Memory B cell (primary cell): ENCODE results near the gene DPP7.

ENCODE experiments used
- ATAC-seq: fragments of 150-1000 bp; cut with Tn5 transposase; 2 replicates; pipeline ENCODE4 v1.10.0; 2021; ENCODE audit warnings: low read depth, mild to moderate bottlenecking, moderate library complexity
- DNase-seq, 2 donors: peaks; one replicate each; pipeline ENCODE4 v3.0.0; 2022; ENCODE audit warnings: low spot score in 2 of 2
- H3K27ac Mint-ChIP-seq: one replicate; pipeline ENCODE4 v1.8.0; 2022; ENCODE audit warnings: mild to moderate bottlenecking, moderate library complexity, mixed read lengths
- H3K27me3 Mint-ChIP-seq: one replicate; pipeline ENCODE4 v1.8.0; 2022; ENCODE audit warnings: mixed read lengths
- H3K36me3 Mint-ChIP-seq: one replicate; pipeline ENCODE4 v1.8.0; 2022; ENCODE audit warnings: mild to moderate bottlenecking, mixed read lengths
- H3K4me1 Mint-ChIP-seq: one replicate; pipeline ENCODE4 v1.8.0; 2022; ENCODE audit warnings: mixed read lengths
- H3K4me3 Mint-ChIP-seq: one replicate; pipeline ENCODE4 v1.8.0; 2022; ENCODE audit warnings: mild to moderate bottlenecking, moderate library complexity, mixed read lengths
- H3K9me3 Mint-ChIP-seq: one replicate; pipeline ENCODE4 v1.8.0; 2022; ENCODE audit warnings: mixed read lengths

The DPP7 gene

DNA sequence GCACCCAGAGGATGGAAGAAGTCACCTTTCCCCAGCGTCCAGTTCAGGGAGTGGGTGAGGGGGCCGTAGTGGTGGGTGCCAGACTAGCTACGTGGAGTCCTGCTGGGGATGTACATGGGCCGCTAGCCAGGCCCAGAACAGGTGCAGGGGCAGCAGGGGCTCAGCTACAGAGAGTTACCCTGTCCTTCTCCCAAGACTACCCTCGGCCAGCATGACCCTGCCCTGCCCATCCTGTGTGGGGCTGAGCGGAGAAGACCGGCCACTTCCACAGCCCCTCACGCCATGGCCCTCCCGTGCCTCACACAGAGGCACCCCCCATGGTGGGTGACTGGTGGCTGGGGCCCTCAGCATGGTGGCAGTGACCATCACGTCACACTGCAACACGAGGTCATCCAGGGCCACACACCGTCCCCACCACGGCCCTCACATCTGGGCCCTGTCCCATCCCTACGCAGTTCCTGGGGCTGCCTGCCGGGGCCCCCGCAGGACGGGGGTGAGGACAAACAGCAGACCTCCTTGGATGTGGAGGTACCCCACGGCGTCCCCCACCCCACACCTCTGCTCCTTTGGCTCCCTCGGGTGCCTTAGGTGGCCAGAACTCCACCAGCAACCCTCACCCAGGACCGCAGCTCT lies 977 bp upstream of the DPP7 start:
- peak overlapping the region; percentile 44 for H3K4me3 Mint-ChIP-seq
- ATAC-seq, result no peak
- peaks cover 16% of the 10 kb centered on the region for H3K4me1 Mint-ChIP-seq
- peaks cover 3% of the 10 kb centered on the region for H3K36me3 Mint-ChIP-seq
- no peaks in the 10 kb centered on the region for H3K27me3 Mint-ChIP-seq
- no peak overlapping the region for H3K27ac Mint-ChIP-seq
- DNase-seq, result no peak
- no peaks in the 10 kb centered on the region for H3K9me3 Mint-ChIP-seq

DNA sequence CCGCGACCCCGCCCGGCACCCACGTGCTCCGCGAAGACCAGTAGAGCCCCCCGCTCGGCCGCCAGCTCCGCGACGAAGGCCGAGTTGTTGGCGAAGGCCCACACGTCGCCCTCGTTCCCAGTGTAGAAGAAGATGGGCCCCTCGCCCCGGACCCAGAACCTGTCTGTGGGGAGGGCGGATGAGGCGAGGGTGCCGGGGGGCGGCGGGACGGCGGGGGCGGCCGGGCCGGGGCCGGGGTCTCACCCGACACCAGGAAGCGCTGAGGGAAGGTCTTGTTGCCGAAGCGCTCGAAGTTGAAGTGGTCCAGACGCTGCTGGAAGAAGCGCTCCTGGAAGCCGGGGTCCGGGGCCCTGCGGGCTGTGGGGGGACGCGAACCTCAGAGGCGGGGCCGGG lies 317 bp downstream of the DPP7 start:
- no peaks in the 10 kb centered on the region for H3K9me3 Mint-ChIP-seq
- ATAC-seq, result peak; percentile 16
- H3K27me3 Mint-ChIP-seq, result no peaks in the 10 kb centered on the region
- H3K4me1 Mint-ChIP-seq, result peaks cover 13% of the 10 kb centered on the region
- no peak for DNase-seq
- peaks cover 3% of the 10 kb centered on the region for H3K36me3 Mint-ChIP-seq
- no peak overlapping the region for H3K27ac Mint-ChIP-seq
- H3K4me3 Mint-ChIP-seq, result peak overlapping the region; percentile 77

DNA sequence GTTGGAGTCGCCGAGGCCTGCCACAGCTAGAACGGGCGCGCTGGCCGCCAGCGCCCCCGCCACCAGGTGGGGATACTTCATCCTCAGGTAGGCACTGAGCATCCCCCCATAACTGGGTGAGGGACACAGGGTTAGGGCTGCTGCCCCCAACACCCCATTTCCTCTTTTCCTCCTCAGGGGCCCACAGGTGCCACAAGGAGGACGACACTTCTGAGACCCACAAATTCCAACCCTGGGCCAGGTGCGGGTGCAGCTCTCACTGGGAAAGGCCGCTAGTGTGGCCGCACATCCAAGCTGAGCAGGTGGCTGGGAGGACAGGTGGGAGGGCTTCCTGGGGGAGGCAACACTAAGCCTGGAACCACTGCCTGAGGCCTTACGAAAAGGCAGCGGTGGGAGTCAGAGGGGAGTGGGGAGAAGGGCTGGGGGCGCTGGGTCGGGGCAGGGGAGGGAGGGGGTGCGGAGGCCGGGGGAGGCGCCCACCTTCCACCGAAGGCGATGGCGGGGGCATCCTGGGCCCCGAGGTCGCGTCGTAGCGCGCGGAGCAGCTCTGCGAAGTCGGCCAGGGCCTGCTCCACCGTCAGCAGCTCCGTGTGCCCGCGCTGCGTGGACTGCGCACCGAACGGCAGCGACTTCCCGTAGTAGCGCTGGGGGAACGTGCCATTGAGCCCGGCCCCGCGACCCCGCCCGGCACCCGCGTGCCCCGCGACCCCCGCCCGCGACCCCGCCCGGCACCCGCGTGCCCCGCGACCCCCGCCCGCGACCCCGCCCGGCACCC lies 961 bp downstream of the DPP7 start:
- H3K36me3 Mint-ChIP-seq, result peaks cover 3% of the 10 kb centered on the region
- ATAC-seq (peak; percentile 44), DNase-seq (no peak)
- H3K4me3 Mint-ChIP-seq, result peak overlapping the region; percentile 82
- H3K27ac Mint-ChIP-seq, result no peak overlapping the region
- peaks cover 6% of the 10 kb centered on the region for H3K4me1 Mint-ChIP-seq
- no peaks in the 10 kb centered on the region for H3K9me3 Mint-ChIP-seq
- H3K27me3 Mint-ChIP-seq, result no peaks in the 10 kb centered on the region

DNA sequence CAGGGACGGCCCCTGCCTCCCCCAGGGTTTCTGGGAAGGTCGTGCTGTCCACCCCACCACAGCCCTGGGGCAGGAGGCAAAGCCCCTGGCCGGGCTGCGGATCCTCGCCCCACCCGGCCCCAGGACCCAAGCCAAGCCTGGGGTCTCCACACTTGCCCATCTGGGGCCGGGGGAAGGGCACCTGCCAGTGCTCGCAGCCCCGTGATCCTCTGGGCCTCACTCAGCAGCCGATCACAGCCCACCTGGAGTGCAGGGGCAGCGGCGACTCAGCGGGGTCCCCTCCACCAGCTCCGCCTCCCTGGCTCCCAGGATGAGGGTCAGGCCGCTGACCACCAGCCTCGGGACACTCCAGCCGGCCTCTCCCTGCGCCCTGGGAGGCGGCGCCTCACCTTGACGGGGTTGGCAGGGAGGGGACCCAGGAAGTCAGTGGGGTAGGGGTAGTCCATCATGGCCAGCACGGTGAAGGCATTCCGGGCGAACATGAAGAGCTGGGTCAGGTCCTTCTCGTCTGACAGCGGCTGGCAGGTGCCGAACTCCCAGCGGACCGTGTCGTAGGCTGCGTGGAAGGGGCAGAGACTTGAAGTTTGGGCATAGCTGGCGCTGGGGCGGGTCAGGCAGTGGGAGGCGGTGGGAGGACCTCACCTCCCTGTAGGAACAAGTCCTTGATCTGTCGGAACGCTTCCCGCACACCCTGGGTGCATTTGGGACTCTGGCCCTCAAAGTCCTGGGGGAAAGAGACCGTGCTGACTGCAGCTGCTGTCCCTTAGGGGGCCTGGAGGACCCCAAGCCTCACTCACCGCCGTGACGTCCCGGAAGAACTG lies 1.8 kb downstream of the DPP7 start:
- Mint-ChIP-seq H3K27me3 (no peaks in the 10 kb centered on the region), H3K27ac (no peak overlapping the region), H3K4me3 (peak overlapping the region; percentile 82), H3K9me3 (no peaks in the 10 kb centered on the region), H3K4me1 (peaks cover 6% of the 10 kb centered on the region), H3K36me3 (peaks cover 3% of the 10 kb centered on the region)
- DNase-seq (no peak), ATAC-seq (no peak)

DNA sequence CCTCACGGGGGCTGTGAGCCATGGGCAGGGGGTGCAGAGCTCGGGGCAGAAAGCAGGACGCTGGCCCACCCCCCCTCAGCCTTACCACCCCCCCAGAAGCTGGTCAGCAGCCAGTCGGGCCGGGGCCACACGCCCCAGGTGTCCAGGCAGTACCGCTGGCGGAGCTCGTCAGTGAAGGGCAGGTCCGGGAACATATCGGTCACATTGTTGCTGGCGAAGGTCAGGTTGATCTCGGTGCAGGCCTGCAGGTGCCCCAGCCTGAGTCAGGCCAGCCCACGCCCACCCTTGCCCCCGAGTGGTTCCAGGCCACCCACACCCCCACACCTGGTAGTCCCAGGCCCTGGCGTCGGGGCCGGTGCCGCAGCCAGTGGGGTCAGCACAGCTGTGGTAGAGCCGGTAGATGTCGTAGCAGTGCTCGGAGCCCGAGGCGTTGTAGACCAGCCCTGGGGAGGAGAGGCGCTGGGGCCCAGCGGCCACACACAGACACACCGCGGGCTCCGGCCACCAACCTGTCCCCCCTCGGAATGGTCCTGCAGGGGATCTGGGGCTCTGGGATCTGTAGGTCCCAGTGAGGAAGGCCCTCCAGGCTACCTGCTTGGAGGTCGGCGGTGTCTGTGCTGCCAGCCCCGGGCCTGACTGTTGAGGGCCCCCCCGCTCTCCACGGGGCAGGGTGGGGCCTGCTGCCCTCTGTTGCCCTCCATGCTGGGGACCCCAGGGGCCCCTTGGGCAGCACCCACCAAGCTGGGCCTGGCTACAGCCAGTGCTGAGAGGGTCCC lies 2.6 kb downstream of the DPP7 start:
- H3K4me3 Mint-ChIP-seq, result no peak overlapping the region
- peaks cover 3% of the 10 kb centered on the region for H3K36me3 Mint-ChIP-seq
- H3K27ac Mint-ChIP-seq, result no peak overlapping the region

DNA sequence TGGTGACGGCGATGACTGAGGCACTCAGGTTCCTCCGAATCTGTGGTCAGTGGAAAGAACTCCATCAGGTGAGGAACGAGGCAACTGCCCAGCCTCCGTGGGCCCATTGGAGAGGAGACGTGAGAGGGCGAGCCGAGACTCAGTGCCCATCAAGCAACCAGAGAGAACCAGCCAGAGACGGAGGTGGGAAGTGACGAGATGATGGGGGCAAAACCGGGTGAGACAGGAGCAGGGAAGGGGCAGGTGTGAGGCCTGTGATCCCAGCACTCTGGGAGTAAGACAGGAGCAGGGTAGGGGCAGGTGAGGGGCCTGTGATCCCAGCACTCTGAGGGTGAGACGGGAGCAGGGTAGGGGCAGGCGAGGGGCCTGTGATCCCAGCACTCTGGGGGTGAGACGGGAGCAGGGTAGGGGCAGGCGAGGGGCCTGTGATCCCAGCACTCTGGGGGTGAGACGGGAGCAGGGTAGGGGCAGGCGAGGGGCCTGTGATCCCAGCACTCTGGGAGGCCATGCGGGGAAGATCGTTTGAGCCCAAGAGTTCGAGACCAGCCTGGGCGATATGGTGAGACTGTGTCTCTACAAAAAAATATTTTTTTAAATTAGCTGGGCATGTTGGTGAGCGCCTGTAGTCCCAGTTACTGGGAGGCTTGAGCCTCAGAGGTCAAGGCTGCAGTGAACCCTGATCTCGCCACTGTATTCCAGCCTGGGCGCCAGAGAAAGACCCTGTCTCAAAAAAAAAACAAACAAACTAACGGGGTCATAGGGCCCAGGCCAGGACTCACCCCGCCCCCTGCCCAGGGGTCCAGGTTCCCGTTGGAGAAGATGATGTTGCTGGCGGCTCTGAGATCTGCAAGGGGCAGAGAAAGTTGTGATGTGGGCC lies 3.4 kb downstream of the DPP7 start:
- DNase-seq (no peak), ATAC-seq (no peak)
- peak overlapping the region; percentile 56 for H3K4me3 Mint-ChIP-seq
- H3K27me3 Mint-ChIP-seq, result no peaks in the 10 kb centered on the region
- H3K36me3 Mint-ChIP-seq, result peaks cover 3% of the 10 kb centered on the region
- peaks cover 6% of the 10 kb centered on the region for H3K4me1 Mint-ChIP-seq
- no peaks in the 10 kb centered on the region for H3K9me3 Mint-ChIP-seq
- peak overlapping the region; percentile 49 for H3K27ac Mint-ChIP-seq

More for the DNA sequence above, 2.6 kb downstream of the DPP7 start:
- H3K27me3 Mint-ChIP-seq, result no peaks in the 10 kb centered on the region
- DNase-seq, result no peak
- H3K9me3 Mint-ChIP-seq, result no peaks in the 10 kb centered on the region
- no peak for ATAC-seq
- H3K4me1 Mint-ChIP-seq, result peaks cover 6% of the 10 kb centered on the region

DNA sequence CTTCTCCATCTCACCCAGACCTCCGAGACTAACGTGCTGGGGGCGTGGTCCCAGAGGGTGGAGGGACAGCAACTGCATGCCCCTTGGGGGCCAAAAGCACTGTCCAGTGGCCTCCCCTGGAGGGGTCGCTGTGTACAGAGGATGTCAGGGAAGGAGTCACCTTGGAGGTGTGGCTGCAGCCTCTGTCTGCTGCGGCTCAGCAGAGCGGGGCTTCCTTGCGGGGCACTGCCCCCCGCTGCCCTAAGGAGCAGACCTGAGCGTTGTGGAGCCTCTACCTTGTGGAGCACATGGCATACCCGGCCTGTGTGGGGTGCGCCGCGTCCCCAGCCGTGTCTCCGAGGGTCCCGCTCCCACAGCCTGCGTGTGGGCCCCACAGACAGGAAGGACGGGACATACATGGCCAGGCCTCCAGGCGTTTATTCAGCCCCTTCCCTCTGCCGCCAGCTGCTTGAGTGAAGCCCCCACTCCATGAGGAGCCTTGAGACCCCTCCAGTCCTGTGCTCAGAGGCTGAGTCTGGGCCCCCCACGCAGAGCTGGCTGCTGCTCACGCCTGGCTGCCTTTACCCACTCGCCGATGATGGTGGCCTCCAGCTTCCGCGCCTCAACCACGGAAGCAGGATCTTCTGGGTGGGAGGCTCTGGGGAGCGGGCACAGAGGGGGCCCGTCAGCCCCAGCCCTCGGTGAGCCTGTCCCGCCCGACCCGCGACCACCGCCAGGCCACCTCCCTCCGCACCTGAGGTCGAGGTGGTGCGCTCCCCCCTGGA lies 4.2 kb downstream of the DPP7 start:
- Mint-ChIP-seq H3K4me3 (peak overlapping the region; percentile 56), H3K27ac (peak overlapping the region; percentile 49), H3K4me1 (peaks cover 6% of the 10 kb centered on the region), H3K36me3 (peaks cover 3% of the 10 kb centered on the region), H3K27me3 (no peaks in the 10 kb centered on the region), H3K9me3 (no peaks in the 10 kb centered on the region)
- no peak for DNase-seq
- no peak for ATAC-seq

DNA sequence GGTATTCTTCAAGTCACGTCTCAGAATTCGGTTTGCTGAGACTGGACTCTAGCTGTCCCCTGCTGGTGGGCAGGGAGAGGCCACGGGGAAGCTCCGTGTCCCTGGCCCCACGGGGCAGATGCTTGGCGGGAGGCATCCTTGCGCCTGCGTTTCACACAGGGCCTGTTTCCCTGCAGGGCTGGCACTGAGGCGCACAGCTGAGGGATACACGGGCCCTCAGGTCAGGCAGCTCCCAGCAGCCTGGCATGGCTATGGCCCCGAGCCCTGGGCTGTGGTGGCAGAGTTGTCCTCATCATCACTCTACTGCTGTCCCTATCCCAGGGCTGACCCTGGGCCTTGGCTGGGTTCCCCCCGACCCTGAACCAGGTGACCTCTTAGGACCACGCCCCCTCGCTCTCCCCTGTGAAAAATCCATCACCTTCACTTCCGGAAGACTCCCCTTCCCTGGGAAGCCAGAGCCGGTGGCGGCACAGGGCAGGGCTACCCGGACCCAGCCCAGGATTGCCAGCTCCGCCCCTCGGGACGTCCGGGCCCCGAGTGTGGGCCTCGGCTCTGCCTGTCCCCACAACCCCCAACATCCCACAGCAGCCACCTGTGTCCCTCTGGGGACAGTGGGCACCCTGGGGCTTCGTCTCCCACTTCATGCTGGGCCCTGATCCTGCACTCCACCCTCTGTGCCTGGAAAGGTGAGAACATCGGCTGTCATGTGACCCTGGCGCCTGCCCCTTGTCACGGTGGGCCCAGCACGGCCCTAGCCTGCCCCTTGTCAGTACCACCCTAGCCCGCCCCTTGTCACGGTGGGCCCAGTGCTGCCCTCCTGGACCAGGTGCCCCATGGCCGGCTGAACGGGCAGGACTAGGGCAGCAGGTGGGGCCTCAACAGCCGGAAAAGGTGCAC lies 5.0 kb downstream of the DPP7 start:
- ATAC-seq (no peak), DNase-seq (no peak)
- H3K9me3 Mint-ChIP-seq, result no peaks in the 10 kb centered on the region
- peaks cover 7% of the 10 kb centered on the region for H3K36me3 Mint-ChIP-seq
- H3K4me1 Mint-ChIP-seq, result peaks cover 6% of the 10 kb centered on the region
- H3K27ac Mint-ChIP-seq, result no peak overlapping the region
- H3K27me3 Mint-ChIP-seq, result no peaks in the 10 kb centered on the region
- H3K4me3 Mint-ChIP-seq, result no peak overlapping the region

DNA sequence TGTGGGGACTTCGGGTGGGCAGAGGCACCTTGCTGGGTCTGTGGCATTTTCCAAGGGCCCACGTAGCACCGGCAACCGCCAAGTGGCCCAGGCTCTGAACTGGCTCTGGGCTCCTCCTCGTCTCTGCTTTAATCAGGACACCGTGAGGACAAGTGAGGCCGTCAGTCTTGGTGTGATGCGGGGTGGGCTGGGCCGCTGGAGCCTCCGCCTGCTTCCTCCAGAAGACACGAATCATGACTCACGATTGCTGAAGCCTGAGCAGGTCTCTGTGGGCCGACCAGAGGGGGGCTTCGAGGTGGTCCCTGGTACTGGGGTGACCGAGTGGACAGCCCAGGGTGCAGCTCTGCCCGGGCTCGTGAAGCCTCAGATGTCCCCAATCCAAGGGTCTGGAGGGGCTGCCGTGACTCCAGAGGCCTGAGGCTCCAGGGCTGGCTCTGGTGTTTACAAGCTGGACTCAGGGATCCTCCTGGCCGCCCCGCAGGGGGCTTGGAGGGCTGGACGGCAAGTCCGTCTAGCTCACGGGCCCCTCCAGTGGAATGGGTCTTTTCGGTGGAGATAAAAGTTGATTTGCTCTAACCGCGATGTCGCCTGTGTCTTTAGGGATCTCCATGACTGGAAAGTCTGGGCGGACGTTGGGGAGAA lies 5.8 kb downstream of the DPP7 start:
- Mint-ChIP-seq H3K27ac (no peak overlapping the region), H3K9me3 (no peaks in the 10 kb centered on the region), H3K36me3 (peaks cover 11% of the 10 kb centered on the region), H3K4me1 (peaks cover 6% of the 10 kb centered on the region), H3K27me3 (no peaks in the 10 kb centered on the region), H3K4me3 (no peak overlapping the region)
- no peak for ATAC-seq
- no peak for DNase-seq

DNA sequence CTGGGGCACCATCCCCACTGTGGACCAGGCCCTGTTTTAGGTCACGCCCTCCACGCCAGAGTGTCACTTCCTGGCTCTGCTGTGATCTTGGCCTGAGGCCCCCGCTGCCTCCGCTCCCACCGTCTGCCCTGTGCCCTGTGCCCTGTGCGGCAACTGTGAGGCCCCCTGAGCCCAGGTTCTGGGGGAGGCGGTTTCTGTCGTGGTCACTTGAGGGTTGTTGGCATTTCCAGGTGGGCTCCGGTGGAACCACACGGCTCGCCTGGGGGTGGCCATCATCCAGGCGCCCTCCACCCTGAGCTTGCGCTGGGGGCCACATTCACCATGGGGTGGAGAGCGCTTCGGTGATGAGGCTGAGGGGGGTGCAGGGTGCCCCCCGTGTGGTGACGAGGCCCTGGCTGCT lies 6.6 kb downstream of the DPP7 start:
- no peak for DNase-seq
- Mint-ChIP-seq H3K27ac (no peak overlapping the region), H3K27me3 (no peaks in the 10 kb centered on the region), H3K36me3 (peaks cover 11% of the 10 kb centered on the region), H3K9me3 (no peaks in the 10 kb centered on the region), H3K4me3 (no peak overlapping the region), H3K4me1 (peaks cover 3% of the 10 kb centered on the region)
- no peak for ATAC-seq

DNA sequence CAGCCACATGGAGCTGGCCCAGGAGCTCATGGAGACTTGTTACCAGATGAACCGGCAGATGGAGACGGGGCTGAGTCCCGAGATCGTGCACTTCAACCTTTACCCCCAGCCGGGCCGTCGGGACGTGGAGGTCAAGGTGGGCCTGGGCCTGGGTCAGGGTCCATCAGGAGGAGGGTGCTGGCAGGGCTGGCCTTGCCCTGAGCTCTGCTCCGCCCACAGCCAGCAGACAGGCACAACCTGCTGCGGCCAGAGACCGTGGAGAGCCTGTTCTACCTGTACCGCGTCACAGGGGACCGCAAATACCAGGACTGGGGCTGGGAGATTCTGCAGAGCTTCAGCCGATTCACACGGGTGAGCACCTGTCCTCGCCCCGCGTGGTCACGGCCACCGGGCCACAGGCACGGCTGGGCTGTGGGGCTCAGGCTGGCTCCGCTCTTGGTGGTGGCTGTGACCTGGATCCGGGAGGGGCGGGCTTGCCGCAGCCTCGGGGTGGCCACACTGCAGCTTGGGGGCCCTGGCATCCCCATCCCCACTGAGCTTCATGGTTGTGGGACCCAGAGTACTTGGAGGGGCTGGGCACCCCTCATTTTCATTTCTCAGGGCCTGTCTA lies 7.1 kb downstream of the DPP7 start:
- H3K36me3 Mint-ChIP-seq, result peaks cover 11% of the 10 kb centered on the region
- H3K4me1 Mint-ChIP-seq, result peaks cover 3% of the 10 kb centered on the region
- H3K9me3 Mint-ChIP-seq, result no peaks in the 10 kb centered on the region

More for the DNA sequence above, 7.1 kb downstream of the DPP7 start:
- no peak overlapping the region for H3K4me3 Mint-ChIP-seq
- ATAC-seq (no peak), DNase-seq (no peak)
- no peaks in the 10 kb centered on the region for H3K27me3 Mint-ChIP-seq
- H3K27ac Mint-ChIP-seq, result no peak overlapping the region
